Islet of Langerhans (tissue), 1 donor: ENCODE measurements around the gene PCDHGB5.
"Not testable (repeated sequence)": the region's sequence is repeated elsewhere in the genome, so short reads cannot be mapped to it uniquely, and the experiment has no call there.

Experiments used
- FAIRE-seq: peaks from one replicate; lab custom pipeline; 2011; peaks lifted over from hg19 to GRCh38; lab: Jason Lieb, UNC

PCDHGB5 gene

DNA sequence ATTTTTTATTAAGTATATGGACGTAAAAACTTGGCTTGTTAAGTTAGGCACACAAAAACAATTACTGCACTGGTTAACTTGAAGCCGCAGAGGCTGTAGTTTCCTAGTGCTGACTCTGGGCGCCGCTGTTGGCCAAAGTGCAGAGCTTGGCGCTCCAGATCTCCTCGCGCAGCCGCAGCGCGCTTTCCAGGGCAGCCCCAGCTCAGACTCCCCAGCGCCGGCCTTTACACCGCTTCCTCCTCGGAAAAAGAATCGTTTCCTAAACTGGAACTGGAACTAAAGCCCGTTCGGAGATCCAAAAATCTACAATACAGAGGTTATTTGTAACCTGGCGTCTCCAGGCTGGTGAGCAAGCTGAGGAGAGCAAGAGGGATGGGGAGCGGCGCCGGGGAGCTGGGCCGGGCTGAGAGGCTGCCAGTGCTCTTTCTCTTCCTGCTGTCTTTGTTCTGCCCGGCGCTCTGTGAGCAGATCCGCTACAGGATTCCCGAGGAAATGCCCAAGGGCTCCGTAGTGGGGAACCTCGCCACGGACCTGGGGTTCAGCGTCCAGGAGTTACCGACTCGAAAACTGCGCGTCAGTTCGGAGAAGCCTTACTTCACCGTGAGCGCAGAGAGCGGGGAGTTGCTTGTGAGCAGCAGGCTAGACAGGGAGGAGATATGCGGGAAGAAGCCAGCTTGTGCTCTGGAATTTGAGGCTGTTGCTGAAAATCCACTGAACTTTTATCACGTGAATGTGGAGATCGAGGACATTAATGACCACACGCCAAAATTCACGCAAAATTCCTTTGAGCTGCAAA is at the start of gene PCDHGB5:
Gene PCDHGB5, plus strand, starts transcription at position 192 of the 796 bp plus-strand sequence. Its CDS starts 181 bp downstream, at position 373.
- not testable (repeated sequence) for FAIRE-seq

DNA sequence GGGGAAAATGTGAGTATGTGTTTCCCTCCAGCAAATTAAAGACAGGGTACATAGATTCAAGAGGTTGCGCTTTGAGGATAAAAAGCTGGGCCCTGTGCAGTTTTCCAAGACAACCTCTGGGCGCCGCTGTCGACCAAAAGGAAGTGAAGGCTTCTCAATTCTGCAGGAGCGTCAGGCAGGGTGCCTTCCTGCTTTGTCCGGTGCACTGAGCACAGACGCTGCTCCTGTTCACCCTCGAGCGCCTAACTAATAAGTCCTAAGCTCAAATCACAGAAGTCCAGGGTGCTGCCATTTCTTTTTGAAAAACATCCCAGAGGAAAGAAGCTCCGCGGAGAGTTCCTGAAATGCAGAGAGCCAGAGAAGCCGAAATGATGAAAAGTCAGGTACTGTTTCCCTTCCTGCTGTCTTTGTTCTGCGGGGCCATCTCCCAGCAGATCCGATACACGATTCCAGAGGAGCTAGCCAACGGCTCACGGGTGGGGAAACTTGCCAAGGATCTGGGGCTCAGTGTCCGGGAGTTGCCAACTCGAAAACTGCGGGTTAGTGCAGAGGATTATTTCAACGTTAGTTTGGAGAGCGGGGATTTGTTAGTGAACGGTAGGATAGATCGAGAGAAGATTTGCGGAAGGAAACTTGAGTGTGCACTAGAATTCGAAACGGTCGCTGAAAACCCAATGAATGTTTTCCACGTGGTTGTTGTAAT is 47.7 kb upstream of the PCDHGB5 start, which contains the start of gene PCDHGB1:
Gene PCDHGB1, plus strand, starts transcription at position 183 of the 703 bp plus-strand sequence. Its CDS starts 162 bp downstream, at position 345.
- no peak for FAIRE-seq

DNA sequence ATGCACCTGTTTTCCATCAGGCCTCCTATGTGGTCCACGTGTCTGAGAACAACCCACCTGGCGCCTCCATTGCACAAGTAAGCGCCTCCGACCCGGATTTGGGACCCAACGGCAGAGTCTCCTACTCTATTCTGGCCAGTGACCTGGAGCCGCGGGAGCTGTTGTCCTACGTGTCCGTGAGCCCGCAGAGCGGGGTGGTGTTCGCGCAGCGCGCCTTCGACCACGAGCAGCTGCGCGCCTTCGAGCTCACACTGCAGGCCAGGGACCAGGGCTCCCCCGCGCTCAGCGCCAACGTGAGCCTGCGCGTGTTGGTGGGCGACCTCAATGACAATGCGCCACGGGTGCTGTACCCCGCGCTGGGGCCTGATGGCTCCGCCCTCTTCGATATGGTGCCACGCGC is 46.2 kb upstream of the PCDHGB5 start:
- no peak for FAIRE-seq

DNA sequence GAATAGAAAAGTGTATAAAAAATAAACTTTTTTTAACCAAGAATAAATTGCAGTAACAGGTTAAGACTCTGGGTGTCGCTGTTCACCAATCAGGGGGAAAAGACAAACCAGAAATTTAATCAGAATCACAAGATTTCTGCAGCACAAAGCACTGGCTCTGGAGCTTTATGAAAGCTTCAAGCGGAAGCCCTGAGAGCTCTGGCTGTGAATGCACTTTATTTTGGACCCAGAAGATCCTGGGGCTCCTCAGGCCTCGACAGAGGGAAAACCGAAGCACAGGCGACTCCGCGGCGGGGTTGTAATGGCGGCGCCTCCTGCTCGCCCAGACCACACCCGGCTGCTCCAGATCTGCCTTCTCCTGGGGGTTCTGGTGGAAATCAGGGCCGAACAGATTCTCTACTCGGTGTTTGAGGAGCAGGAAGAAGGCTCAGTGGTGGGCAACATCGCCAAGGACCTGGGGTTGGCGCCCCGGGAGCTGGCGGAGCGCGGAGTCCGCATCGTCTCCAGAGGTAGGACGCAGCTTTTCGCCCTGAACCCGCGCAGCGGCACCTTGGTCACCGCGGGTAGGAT is 42.8 kb upstream of the PCDHGB5 start, which contains the start of gene PCDHGA4:
Gene PCDHGA4, plus strand, starts transcription at position 122 of the 570 bp plus-strand sequence. Its CDS starts 87 bp downstream, at position 209.
- no peak for FAIRE-seq

DNA sequence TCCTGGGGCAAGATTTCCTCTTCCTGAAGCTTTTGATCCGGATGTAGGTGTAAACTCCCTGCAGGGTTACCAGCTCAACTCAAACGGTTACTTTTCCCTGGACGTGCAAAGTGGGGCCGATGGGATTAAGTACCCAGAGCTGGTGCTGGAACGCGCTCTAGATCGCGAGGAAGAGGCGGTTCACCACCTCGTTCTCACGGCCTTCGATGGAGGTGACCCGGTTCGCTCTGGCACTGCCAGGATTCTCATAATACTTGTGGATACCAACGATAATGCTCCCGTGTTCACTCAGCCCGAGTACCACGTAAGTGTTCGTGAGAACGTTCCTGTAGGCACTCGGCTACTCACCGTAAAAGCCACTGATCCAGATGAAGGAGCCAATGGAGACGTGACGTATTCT is 42.1 kb upstream of the PCDHGB5 start:
- FAIRE-seq, result no peak

- FAIRE-seq, result no peak
Observed at GRCh38 chr5:141356133-141356532, 41.6 kb upstream of the PCDHGB5 start.

GRCh38 chr5:141356950-141357349 is 40.8 kb upstream of the PCDHGB5 start:
- FAIRE-seq, result no peak

DNA sequence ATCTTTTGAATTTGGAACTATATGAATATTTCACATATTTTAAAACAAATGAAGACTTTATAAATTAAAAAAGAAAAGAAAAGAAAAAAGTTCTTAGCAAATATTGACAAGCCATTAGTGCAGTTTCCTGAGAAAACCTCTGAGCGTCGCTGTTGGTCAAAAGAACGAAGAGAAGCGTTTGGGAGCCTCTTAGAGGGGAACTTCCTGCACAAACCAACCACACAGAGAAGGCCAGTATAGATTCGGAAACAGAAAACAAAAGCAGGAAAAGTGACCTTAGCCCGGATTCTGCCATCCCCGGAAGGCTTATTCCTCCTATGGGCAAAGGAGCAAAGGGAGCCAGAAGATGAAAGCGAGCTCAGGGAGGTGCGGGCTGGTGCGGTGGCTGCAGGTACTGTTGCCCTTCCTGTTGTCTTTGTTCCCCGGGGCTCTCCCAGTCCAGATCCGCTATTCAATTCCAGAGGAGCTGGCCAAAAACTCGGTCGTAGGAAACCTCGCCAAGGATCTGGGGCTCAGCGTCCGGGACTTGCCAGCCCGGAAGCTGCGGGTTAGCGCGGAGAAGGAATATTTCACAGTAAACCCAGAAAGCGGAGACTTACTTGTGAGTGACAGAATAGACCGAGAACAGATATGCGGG is 37.8 kb upstream of the PCDHGB5 start, which contains the start of gene PCDHGB2:
Gene PCDHGB2, plus strand, starts transcription at position 205 of the 637 bp plus-strand sequence. Its CDS starts 142 bp downstream, at position 347.
- no peak for FAIRE-seq

DNA sequence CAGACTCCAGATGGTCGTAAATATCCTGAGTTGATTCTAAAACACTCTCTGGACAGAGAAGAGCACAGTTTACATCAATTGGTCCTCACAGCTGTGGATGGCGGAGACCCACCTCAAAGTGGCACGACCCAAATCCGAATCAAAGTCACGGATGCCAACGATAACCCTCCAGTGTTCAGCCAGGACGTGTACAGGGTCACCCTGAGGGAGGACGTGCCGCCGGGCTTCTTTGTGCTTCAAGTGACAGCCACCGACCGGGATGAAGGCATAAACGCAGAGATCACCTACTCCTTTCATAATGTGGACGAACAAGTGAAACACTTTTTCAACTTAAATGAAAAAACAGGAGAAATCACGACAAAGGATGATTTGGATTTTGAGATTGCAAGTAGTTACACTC is 37.1 kb upstream of the PCDHGB5 start:
- no peak for FAIRE-seq

DNA sequence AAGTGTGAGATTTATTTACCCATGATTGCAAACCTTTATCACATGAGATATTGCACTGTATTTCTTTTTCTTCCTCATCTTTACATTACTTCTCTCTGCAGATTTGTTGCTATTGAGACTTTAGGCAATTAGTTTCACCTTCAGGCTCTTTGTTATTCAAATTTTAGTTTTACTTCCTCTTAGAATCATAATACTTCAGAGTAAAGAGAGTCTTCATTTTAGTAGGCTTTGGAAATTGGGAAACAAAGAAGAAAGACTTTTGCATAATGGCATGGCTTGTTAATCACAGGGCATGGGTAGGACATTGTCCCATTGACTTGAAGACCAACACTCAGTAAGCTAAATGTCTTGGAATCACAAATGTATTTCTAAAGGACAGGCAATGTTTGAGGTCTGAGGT is 35.0 kb upstream of the PCDHGB5 start:
- FAIRE-seq, result no peak

DNA sequence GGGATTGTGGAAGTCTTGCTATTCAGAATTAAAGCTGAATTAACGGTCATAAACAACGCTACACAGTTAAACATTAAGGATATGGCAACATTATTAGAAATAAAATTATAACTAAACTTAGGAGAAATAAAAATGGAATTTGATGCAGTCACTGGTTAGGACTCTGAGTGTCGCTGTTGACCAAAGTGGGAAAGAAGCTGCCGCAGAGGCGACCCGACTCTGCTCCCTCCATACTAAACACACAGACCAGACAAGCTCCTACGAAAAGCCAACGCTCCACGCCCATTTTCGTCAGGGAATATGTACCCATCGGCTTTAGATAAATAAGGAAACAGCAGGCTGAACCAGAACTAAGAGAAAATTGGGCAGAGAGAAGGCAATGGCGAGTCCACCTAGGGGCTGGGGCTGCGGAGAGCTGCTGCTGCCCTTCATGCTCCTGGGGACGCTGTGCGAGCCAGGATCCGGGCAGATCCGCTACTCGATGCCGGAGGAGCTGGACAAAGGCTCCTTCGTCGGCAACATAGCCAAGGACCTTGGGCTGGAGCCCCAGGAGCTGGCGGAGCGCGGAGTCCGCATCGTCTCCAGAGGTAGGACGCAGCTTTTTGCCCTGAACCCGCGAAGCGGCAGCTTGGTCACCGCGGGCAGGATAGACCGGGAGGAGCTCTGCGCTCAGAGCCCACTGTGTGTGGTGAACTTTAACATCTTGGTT is 33.6 kb upstream of the PCDHGB5 start, which contains the start of gene PCDHGA5:
Gene PCDHGA5, plus strand, starts transcription at position 211 of the 709 bp plus-strand sequence. Its CDS starts 169 bp downstream, at position 380.
- no peak for FAIRE-seq

- no peak for FAIRE-seq
Observed at GRCh38 chr5:141366016-141366896, 31.5 kb upstream of the PCDHGB5 start.

- no peak for FAIRE-seq
Observed at GRCh38 chr5:141369994-141370848, 27.5 kb upstream of the PCDHGB5 start, which contains the start of gene PCDHGB3. PCDHGB3 (plus strand) TSS chr5:141370242; CDS start chr5:141370395, 153 bp downstream.

- no peak for FAIRE-seq
Observed at GRCh38 chr5:141371572-141372475, 25.9 kb upstream of the PCDHGB5 start.

- no peak for FAIRE-seq
Observed at GRCh38 chr5:141373673-141374317, 24.0 kb upstream of the PCDHGB5 start, which contains the start of gene PCDHGA6. PCDHGA6 (plus strand) TSS chr5:141373891; CDS start chr5:141374084, 193 bp downstream.

DNA sequence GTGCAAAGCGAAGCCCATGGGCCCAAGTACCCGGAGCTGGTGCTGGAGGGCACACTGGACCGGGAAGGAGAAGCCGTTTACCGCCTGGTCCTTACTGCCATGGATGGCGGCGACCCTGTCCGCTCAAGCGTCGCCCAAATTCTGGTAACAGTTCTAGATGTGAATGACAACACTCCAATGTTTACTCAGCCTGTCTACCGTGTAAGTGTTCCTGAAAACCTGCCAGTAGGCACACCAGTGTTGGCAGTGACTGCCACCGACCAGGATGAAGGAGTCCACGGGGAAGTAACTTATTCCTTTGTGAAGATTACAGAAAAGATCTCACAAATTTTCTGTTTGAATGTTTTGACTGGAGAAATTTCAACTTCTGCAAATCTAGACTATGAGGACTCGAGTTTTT is 23.1 kb upstream of the PCDHGB5 start:
- FAIRE-seq, result no peak

GRCh38 chr5:141375444-141376155 is 22.1 kb upstream of the PCDHGB5 start:
- not testable (repeated sequence) for FAIRE-seq
